Neural progenitor cell (in vitro differentiated cells): ENCODE data around the gene OR2M5.

ENCODE experiments used
- CTCF ChIP-seq: fragments of 200-600 bp; sonication (generic); IDR thresholded peaks from 2 replicates; pipeline ENCODE4 v1.5.1; 2017; ENCODE audit warnings: antibody characterized with exemption, mild to moderate bottlenecking
- EZH2phosphoT487 ChIP-seq: fragments of 200-600 bp; sonication (generic); IDR thresholded peaks from 2 replicates; pipeline ENCODE4 v1.6.1; 2017; ENCODE audit warnings: antibody characterized with exemption

GRCh38 chr1:248102847-248103246 lies 42.1 kb upstream of the OR2M5 start:
- TF ChIP-seq CTCF (no peak), EZH2phosphoT487 (no peak)
